Measurements from ENCODE around the gene TFDP1. TPM values are rescaled to one million over a fixed set of nuclear protein-coding genes. Genes with fewer than 3 reads are reported as not detected.

TFDP1 gene, protein sequence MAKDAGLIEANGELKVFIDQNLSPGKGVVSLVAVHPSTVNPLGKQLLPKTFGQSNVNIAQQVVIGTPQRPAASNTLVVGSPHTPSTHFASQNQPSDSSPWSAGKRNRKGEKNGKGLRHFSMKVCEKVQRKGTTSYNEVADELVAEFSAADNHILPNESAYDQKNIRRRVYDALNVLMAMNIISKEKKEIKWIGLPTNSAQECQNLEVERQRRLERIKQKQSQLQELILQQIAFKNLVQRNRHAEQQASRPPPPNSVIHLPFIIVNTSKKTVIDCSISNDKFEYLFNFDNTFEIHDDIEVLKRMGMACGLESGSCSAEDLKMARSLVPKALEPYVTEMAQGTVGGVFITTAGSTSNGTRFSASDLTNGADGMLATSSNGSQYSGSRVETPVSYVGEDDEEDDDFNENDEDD
- polyA plus RNA-seq = 10 to 100 TPM; 24.3 to 64.9 (median 51.2) TPM
- long read RNA-seq, donor 1 = 0 reads
- long read RNA-seq, donor 2, transcript TFDP1-201 (12 exons, 2,648 nt) = major isoform, 5 of 14 reads
- long read RNA-seq, donor 2, partial matches to known transcripts = 8 of 14 reads
- long read RNA-seq, donor 2, other reads (novel, unspliced or antisense) = 0 of 14 reads
- long read RNA-seq, donor 3, transcript TFDP1-204 (3 exons, 447 nt) = major isoform, 5 of 6 reads
- long read RNA-seq, donor 3, partial matches to known transcripts = 0 of 6 reads
- long read RNA-seq, donor 3, other reads (novel, unspliced or antisense) = 0 of 6 reads
- long read RNA-seq, donor 4 = 0 reads
- long read RNA-seq, donor 5, partial matches to known transcripts = 0 of 1 reads
- long read RNA-seq, donor 5, other reads (novel, unspliced or antisense) = 0 of 1 reads
- long read RNA-seq, donor 6, partial matches to known transcripts = 0 of 4 reads
- long read RNA-seq, donor 6, other reads (novel, unspliced or antisense) = 0 of 4 reads
- long read RNA-seq, donor 7 = 0 reads
- long read RNA-seq, donor 8 = 0 reads
- long read RNA-seq, donor 9, partial matches to known transcripts = 0 of 6 reads
- long read RNA-seq, donor 9, other reads (novel, unspliced or antisense) = 0 of 6 reads
- long read RNA-seq, donor 10, partial matches to known transcripts = 37 of 45 reads
- long read RNA-seq, donor 10, other reads (novel, unspliced or antisense) = 0 of 45 reads

DNA sequence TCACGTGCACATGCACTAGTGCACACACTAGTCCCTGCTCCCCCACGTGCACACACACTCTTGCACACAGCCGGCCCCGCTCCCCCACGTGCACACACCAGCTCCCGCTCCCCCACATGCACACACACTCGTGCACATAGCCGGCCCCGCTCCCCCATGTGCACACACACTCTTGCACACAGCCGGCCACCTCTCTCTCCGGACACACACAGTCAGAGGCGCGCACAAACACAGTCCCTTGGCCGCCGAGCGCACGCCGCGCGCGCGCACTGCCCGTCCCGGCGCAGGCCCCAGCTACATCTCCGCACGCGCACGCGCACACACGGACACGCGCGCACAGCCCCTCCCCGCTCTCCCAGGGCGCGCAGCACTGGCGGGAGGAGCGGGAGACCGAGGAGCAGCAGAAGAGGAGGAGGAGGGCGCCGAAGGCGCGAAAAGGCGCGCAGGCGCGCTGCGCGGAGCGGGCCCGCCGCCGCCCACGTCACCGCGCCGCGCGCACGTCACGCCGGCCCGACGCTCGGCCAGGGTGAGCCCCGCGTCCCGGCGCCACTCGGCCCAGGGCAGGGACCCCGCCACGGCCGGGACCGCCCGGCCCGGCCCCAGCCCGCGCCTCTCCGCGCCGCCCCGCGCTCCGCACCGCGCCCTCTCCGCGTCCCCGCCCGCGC lies at the start of gene TFDP1:
Gene TFDP1 (plus strand): TSS at position 549 of the 665 bp plus-strand sequence. CDS start 1,085 bp downstream, outside the sequence.
- Histone ChIP-seq H3K4me1 (ENCODE audit: control insufficient read depth in 3 of 3, insufficient read depth in 2 of 3, low read depth in 1 of 3, low read length in 2 of 3) (peaks cover 0 to 14% (median 4%) of the 10 kb centered on the region in 3 donors), H3K27me3 (ENCODE audit: control insufficient read depth in 3 of 3, insufficient read depth in 3 of 3, low read length in 3 of 3) (no peaks in the 10 kb centered on the region), H3K36me3 (ENCODE audit: control insufficient read depth in 3 of 3, insufficient read depth in 2 of 3, low read depth in 1 of 3, low read length in 3 of 3) (peaks cover 0 to 30% (median 3%) of the 10 kb centered on the region in 3 donors), H3K27ac (ENCODE audit: low read depth in 1 of 3, low read length in 2 of 3) (no peak within 1 kb of the TSS), H3K4me3 (ENCODE audit: low read depth in 1 of 3, low read length in 3 of 3) (peak within 1 kb of the TSS; percentile 47 to 83 (median 61)), H3K9me3 (ENCODE audit: control insufficient read depth in 2 of 2, insufficient read depth in 1 of 2, low read depth in 1 of 2, low read length in 1 of 2) (no peaks in the 10 kb centered on the region)
- 2 to 3% (median 3%) methylated on average over 45 to 92 of the region's 92 CpGs for WGBS, 3 donors
- DNase-seq = peak; percentile 90 to 94
- no peak for FAIRE-seq

DNA sequence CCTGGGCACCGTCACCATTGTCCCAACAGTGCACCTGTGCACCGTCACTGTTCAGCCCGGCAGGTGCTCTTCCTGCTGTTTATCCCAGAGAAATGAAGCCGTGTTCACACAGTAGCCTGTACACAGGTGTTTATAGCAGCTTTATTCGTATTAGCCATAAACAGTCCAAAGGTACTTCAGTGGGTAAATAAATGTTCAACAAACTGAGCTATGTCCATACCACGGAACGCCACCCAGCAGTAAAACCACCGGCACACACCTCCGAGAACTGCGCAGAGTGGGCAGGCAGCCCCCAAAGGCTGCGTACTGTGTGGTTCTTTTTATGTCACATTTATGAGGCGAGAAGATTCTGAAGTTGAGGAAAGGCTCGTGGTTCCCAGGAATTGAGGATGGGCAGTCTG lies 49.2 kb upstream of the TFDP1 start:
- FAIRE-seq = no peak
- H3K36me3 ChIP-seq (ENCODE audit: control insufficient read depth in 3 of 3, insufficient read depth in 2 of 3, low read depth in 1 of 3, low read length in 3 of 3) = peaks cover 0 to 62% (median 2%) of the 10 kb centered on the region in 3 donors
- H3K27ac ChIP-seq (ENCODE audit: low read depth in 1 of 3, low read length in 2 of 3) = no peak overlapping the region
- H3K27me3 ChIP-seq (ENCODE audit: control insufficient read depth in 3 of 3, insufficient read depth in 3 of 3, low read length in 3 of 3) = no peaks in the 10 kb centered on the region
- DNase-seq = peak in 1 of 2 donors; percentile 60
- H3K4me1 ChIP-seq (ENCODE audit: control insufficient read depth in 3 of 3, insufficient read depth in 2 of 3, low read depth in 1 of 3, low read length in 2 of 3) = no peaks in the 10 kb centered on the region
- H3K4me3 ChIP-seq (ENCODE audit: low read depth in 1 of 3, low read length in 3 of 3) = no peak overlapping the region
- H3K9me3 ChIP-seq (ENCODE audit: control insufficient read depth in 2 of 2, insufficient read depth in 1 of 2, low read depth in 1 of 2, low read length in 1 of 2) = peaks cover 0 to 5% of the 10 kb centered on the region in 2 donors
- 19 to 77% (median 51%) methylated on average over 13 of the region's 13 CpGs for WGBS, 3 donors

DNA sequence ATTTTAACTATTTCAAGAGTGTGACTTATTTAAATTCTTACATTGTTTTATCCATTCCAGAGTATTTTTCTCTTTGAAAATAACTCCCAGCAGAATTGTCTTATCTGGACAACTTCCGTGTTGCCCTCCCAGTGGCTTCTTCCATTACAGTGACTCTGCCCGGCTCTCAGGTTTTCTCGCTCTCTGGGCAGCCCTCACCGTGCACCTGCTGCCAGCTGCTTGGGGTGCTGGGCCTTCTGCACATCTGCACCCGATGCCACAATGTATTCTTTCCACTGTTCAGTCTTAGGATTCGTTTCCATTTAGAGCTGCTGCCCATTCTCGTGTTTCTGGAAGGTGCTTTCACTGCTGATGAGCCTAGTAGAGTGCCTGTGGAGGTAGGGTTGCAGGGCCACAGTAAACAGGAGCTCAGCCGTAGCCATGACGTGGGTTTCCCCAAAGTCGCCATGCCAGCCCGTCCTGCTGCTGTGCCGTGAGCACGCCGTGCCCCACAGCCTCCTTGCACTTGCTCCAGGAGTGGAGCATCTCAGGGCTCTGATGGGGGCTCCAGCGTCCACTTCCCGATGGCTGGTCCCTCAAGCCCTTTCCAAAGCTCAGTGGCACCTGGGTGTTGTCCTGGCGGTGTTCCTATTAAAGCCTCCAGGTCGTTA lies 48.0 kb upstream of the TFDP1 start:
- H3K9me3 ChIP-seq (ENCODE audit: control insufficient read depth in 2 of 2, insufficient read depth in 1 of 2, low read depth in 1 of 2, low read length in 1 of 2) = peaks cover 0 to 14% of the 10 kb centered on the region in 2 donors
- H3K4me1 ChIP-seq (ENCODE audit: control insufficient read depth in 3 of 3, insufficient read depth in 2 of 3, low read depth in 1 of 3, low read length in 2 of 3) = no peaks in the 10 kb centered on the region
- peaks cover 0 to 62% (median 2%) of the 10 kb centered on the region in 3 donors for H3K36me3 ChIP-seq (ENCODE audit: control insufficient read depth in 3 of 3, insufficient read depth in 2 of 3, low read depth in 1 of 3, low read length in 3 of 3)
- 80 to 94% (median 85%) methylated on average over 18 of the region's 18 CpGs for WGBS, 3 donors
- H3K4me3 ChIP-seq (ENCODE audit: low read depth in 1 of 3, low read length in 3 of 3) = no peak overlapping the region
- no peak overlapping the region for H3K27ac ChIP-seq (ENCODE audit: low read depth in 1 of 3, low read length in 2 of 3)
- no peaks in the 10 kb centered on the region for H3K27me3 ChIP-seq (ENCODE audit: control insufficient read depth in 3 of 3, insufficient read depth in 3 of 3, low read length in 3 of 3)
- FAIRE-seq = no peak
- DNase-seq = no peak

DNA sequence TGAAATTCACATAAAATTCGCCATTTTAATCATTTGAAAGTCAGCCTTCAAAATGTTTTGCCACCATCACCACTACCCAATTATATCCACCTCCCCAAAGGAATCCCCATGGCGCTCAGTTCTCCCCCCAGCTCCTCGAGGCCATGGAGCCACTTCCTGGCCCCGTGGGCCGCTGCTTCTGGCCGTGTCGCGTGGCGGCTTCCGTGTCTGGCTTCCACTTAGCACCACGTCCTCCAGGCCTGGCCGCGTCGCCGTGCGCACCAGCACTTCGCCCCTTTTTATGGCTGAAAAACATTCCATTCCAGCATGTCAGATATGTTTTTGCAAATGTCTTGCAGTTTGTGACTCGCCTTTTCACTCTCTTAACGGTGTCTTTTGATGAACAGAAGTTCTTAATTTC lies 47.3 kb upstream of the TFDP1 start:
- Histone ChIP-seq H3K36me3 (ENCODE audit: control insufficient read depth in 3 of 3, insufficient read depth in 2 of 3, low read depth in 1 of 3, low read length in 3 of 3) (peaks cover 0 to 57% (median 2%) of the 10 kb centered on the region in 3 donors), H3K4me1 (ENCODE audit: control insufficient read depth in 3 of 3, insufficient read depth in 2 of 3, low read depth in 1 of 3, low read length in 2 of 3) (no peaks in the 10 kb centered on the region), H3K9me3 (ENCODE audit: control insufficient read depth in 2 of 2, insufficient read depth in 1 of 2, low read depth in 1 of 2, low read length in 1 of 2) (peaks cover 0 to 15% of the 10 kb centered on the region in 2 donors), H3K27ac (ENCODE audit: low read depth in 1 of 3, low read length in 2 of 3) (no peak overlapping the region), H3K4me3 (ENCODE audit: low read depth in 1 of 3, low read length in 3 of 3) (no peak overlapping the region), H3K27me3 (ENCODE audit: control insufficient read depth in 3 of 3, insufficient read depth in 3 of 3, low read length in 3 of 3) (no peaks in the 10 kb centered on the region)
- FAIRE-seq (no peak), DNase-seq (no peak)
- WGBS, 3 donors = 92 to 94% (median 92%) methylated on average over 19 of the region's 19 CpGs

DNA sequence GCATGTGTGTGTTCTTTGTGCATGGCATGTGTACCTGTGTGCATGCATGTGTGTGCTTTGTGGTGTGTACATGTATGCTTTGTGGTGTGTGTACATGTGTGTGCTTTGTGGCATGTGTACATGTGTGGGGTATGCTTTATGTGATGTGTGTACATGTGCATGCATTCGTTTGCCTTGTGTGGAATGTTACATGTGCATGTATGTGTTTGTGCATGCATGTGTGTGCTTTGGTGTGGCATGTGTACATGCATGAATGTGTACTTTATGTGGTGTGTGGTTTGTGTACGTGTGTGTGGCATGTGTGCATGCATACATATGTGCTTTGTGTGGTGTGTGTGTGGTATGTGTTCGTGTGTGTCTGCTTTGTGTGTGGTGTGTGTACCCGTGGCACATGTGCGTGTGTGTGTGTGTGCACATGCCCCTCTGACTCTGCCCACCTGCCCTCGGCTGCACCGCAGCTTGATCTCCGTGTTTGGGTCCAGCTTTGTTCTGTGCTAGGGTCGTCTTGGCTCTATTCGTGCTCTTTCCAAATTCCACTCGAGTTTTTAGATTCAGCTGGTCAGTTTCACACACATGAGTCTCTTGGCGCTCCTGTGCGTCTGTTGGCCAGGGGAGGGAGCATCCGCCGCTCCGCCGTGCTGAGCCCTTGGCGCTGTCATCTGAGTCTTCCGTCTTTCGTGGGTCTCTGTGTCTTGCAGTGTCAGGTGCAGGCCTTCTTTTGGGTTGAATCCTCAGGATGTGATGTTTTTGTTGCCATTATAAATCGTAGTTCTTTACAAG lies 46.5 kb upstream of the TFDP1 start:
- peaks cover 0 to 59% (median 2%) of the 10 kb centered on the region in 3 donors for H3K36me3 ChIP-seq (ENCODE audit: control insufficient read depth in 3 of 3, insufficient read depth in 2 of 3, low read depth in 1 of 3, low read length in 3 of 3)
- H3K9me3 ChIP-seq (ENCODE audit: control insufficient read depth in 2 of 2, insufficient read depth in 1 of 2, low read depth in 1 of 2, low read length in 1 of 2) = peaks cover 0 to 21% of the 10 kb centered on the region in 2 donors
- no peak overlapping the region for H3K4me3 ChIP-seq (ENCODE audit: low read depth in 1 of 3, low read length in 3 of 3)
- no peaks in the 10 kb centered on the region for H3K27me3 ChIP-seq (ENCODE audit: control insufficient read depth in 3 of 3, insufficient read depth in 3 of 3, low read length in 3 of 3)
- DNase-seq (no peak), FAIRE-seq (no peak)
- WGBS, 3 donors = 93 to 94% (median 94%) methylated on average over 21 of the region's 21 CpGs
- no peaks in the 10 kb centered on the region for H3K4me1 ChIP-seq (ENCODE audit: control insufficient read depth in 3 of 3, insufficient read depth in 2 of 3, low read depth in 1 of 3, low read length in 2 of 3)
- H3K27ac ChIP-seq (ENCODE audit: low read depth in 1 of 3, low read length in 2 of 3) = no peak overlapping the region

DNA sequence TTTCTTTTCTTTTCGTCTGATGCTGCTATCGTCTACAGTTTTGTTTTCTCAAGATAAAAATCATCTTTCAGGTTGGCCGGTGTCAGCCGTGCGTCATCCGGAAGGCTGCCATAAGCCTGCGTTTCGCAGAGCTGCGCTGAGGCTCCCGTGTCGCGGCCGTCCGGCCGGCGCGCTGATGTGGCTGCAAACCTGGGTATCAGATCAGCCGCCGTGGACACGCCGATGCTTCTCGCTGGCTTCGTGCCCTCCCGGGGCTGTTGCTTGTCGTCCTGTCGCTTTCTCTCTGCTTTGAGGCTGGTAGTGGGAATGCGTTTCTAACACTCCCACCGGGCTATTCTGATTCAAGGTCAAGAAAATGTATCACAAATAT lies 45.9 kb upstream of the TFDP1 start:
- WGBS, 3 donors = 93 to 97% (median 95%) methylated on average over 28 of the region's 28 CpGs
- Histone ChIP-seq H3K9me3 (ENCODE audit: control insufficient read depth in 2 of 2, insufficient read depth in 1 of 2, low read depth in 1 of 2, low read length in 1 of 2) (peaks cover 0 to 21% of the 10 kb centered on the region in 2 donors), H3K36me3 (ENCODE audit: control insufficient read depth in 3 of 3, insufficient read depth in 2 of 3, low read depth in 1 of 3, low read length in 3 of 3) (peaks cover 0 to 56% (median 2%) of the 10 kb centered on the region in 3 donors), H3K27ac (ENCODE audit: low read depth in 1 of 3, low read length in 2 of 3) (no peak overlapping the region), H3K4me1 (ENCODE audit: control insufficient read depth in 3 of 3, insufficient read depth in 2 of 3, low read depth in 1 of 3, low read length in 2 of 3) (no peaks in the 10 kb centered on the region), H3K4me3 (ENCODE audit: low read depth in 1 of 3, low read length in 3 of 3) (no peak overlapping the region), H3K27me3 (ENCODE audit: control insufficient read depth in 3 of 3, insufficient read depth in 3 of 3, low read length in 3 of 3) (no peaks in the 10 kb centered on the region)
- FAIRE-seq (no peak), DNase-seq (no peak)

DNA sequence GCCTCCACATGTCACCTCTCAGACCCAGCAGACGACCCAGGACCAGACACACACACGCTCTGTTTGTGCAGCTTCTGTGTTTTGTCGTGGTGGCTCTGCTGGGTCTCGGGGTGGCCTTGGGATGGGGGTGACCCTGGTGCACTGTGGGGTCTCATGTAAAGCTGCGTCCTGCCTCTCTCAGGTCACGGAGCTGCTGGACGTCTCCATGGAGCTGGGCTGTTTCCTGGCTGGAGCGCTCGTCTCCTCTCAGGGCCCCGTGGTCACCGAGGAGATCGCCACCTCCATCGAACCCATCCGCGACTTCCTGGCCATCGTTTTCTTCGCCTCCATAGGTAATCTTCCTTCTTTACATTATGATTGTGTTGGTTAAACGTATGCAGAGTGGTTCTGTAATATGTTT lies 45.4 kb upstream of the TFDP1 start:
- 91 to 94% (median 93%) methylated on average over 18 of the region's 18 CpGs for WGBS, 3 donors
- Histone ChIP-seq H3K36me3 (ENCODE audit: control insufficient read depth in 3 of 3, insufficient read depth in 2 of 3, low read depth in 1 of 3, low read length in 3 of 3) (peaks cover 0 to 60% (median 2%) of the 10 kb centered on the region in 3 donors), H3K27ac (ENCODE audit: low read depth in 1 of 3, low read length in 2 of 3) (no peak overlapping the region), H3K4me1 (ENCODE audit: control insufficient read depth in 3 of 3, insufficient read depth in 2 of 3, low read depth in 1 of 3, low read length in 2 of 3) (peaks cover 0 to 3% (median 0%) of the 10 kb centered on the region in 3 donors), H3K9me3 (ENCODE audit: control insufficient read depth in 2 of 2, insufficient read depth in 1 of 2, low read depth in 1 of 2, low read length in 1 of 2) (peaks cover 0 to 25% of the 10 kb centered on the region in 2 donors), H3K27me3 (ENCODE audit: control insufficient read depth in 3 of 3, insufficient read depth in 3 of 3, low read length in 3 of 3) (no peaks in the 10 kb centered on the region), H3K4me3 (ENCODE audit: low read depth in 1 of 3, low read length in 3 of 3) (no peak overlapping the region)
- FAIRE-seq (no peak), DNase-seq (no peak)
